HEK293T (cell line): ENCODE measurements around the gene ADGRG1.

ENCODE experiments used
- CTCF ChIA-PET: fragments of 350-600 bp; formaldehyde crosslinking; extraction: SDS; loops from one replicate; lab custom pipeline; 2021; ENCODE audit warnings: antibody characterized with exemption, inconsistent platforms; lab: Yijun Ruan, JAX
- POLR2A ChIA-PET: fragments of 350-600 bp; formaldehyde crosslinking; extraction: SDS; loops from one replicate; lab custom pipeline; 2020; ENCODE audit warnings: antibody characterized with exemption, inconsistent platforms; lab: Yijun Ruan, JAX
- DNase-seq: peaks from one replicate; pipeline ENCODE4 v3.0.0; 2012; ENCODE audit warnings: mixed read lengths; ENCODE audit errors: extremely low spot score
- ARNT ChIP-seq: fragments of 450-650 bp; IDR thresholded peaks from 2 replicates; pipeline ENCODE4 v1.6.1; 2017; ENCODE audit warnings: mild to moderate bottlenecking
- BHLHE40 ChIP-seq: fragments of 450-650 bp; IDR thresholded peaks from 2 replicates; pipeline ENCODE4 v1.6.1; 2016; ENCODE audit warnings: mild to moderate bottlenecking, moderate library complexity, borderline replicate concordance
- CTBP1 ChIP-seq: fragments of 450-650 bp; IDR thresholded peaks from 2 replicates; pipeline ENCODE4 v1.6.1; 2016; ENCODE audit warnings: borderline replicate concordance
- ELF4 ChIP-seq: fragments of 450-650 bp; IDR thresholded peaks from 2 replicates; pipeline ENCODE4 v1.6.1; 2017; ENCODE audit warnings: antibody characterized with exemption
- FOXA1 ChIP-seq: fragments of 450-650 bp; IDR thresholded peaks from 2 replicates; pipeline ENCODE4 v1.6.1; 2016; ENCODE audit warnings: mild to moderate bottlenecking
- FOXK2 ChIP-seq: fragments of 450-650 bp; IDR thresholded peaks from 2 replicates; pipeline ENCODE4 v1.6.1; 2016; ENCODE audit warnings: mild to moderate bottlenecking
- FOXM1 ChIP-seq: fragments of 450-650 bp; IDR thresholded peaks from 2 replicates; pipeline ENCODE4 v1.6.1; 2017; ENCODE audit warnings: mild to moderate bottlenecking, borderline replicate concordance
- HDGF ChIP-seq: fragments of 450-650 bp; IDR thresholded peaks from 2 replicates; pipeline ENCODE4 v1.6.1; 2017; ENCODE audit warnings: antibody characterized with exemption, borderline replicate concordance
- L3MBTL2 ChIP-seq: fragments of 450-650 bp; conservative IDR thresholded peaks from 2 replicates; pipeline ENCODE4 v1.6.1; 2016; ENCODE audit warnings: mild to moderate bottlenecking
- LEF1 ChIP-seq: fragments of 450-650 bp; IDR thresholded peaks from 2 replicates; pipeline ENCODE4 v1.6.1; 2017; ENCODE audit warnings: mild to moderate bottlenecking, borderline replicate concordance
- NFRKB ChIP-seq: fragments of 450-650 bp; IDR thresholded peaks from 2 replicates; pipeline ENCODE4 v1.6.1; 2016; ENCODE audit warnings: mild to moderate bottlenecking, moderate library complexity
- SP1 ChIP-seq: fragments of 450-650 bp; IDR thresholded peaks from 2 replicates; pipeline ENCODE4 v1.6.1; 2017
- SUZ12 ChIP-seq: fragments of 450-650 bp; IDR thresholded peaks from 2 replicates; pipeline ENCODE4 v1.6.1; 2016; ENCODE audit warnings: mild to moderate bottlenecking
- TARDBP ChIP-seq: fragments of 450-650 bp; IDR thresholded peaks from 2 replicates; pipeline ENCODE4 v1.6.1; 2016
- ZNF384 ChIP-seq: fragments of 450-650 bp; IDR thresholded peaks from 2 replicates; pipeline ENCODE4 v1.6.1; 2016
- TF ChIP-seq, protein P1 (sequence below): fragments of 450-650 bp; IDR thresholded peaks from 2 replicates; pipeline ENCODE4 v1.6.1; 2016

Gene ADGRG1

DNA sequence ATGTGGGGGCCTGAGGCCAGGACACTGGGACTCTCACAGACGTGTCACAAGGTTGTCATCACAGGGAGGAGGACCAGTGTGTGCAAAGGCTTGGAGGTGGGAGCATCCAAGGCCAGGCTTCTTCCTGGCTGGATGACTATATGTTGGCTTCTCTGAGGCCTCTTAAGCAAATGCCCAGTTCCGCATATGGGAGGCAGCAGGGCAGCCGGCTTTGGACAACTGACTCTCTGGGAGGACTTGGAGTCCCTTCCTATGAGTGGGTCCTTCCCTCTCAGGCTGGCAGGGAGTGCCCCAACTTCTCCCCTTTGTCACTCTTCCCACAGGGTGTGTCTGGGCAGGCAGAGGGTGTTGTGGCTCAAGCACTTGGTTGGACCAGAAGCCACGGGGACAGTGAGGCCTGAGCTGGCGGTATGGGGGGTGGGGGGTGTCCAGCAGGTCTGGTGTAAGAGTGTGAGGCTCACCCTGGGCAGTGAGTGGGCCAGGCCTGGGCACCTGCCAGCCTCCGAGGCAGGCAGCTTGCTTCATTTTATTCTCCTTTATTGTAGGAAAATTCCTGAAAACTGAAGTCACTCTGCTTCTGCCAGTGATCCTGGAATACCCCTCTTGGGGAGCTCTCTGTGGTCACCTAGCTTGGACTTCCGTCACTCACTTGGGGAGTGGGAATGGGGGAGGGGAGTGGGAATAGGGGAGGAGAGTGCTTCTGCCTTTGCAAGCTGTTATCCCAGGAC is 14.9 kb downstream of the ADGRG1 start:
- TF ChIP-seq FOXK2 (no peak), HDGF (no peak), SP1 (no peak), L3MBTL2 (no peak), ARNT (no peak), LEF1 (no peak), SUZ12 (no peak), ZNF384 (no peak), TARDBP (no peak), FOXM1 (no peak), CTBP1 (no peak)
- CTCF ChIA-PET, result no interaction called here
- no peak for DNase-seq
- POLR2A ChIA-PET, result no interaction called here

DNA sequence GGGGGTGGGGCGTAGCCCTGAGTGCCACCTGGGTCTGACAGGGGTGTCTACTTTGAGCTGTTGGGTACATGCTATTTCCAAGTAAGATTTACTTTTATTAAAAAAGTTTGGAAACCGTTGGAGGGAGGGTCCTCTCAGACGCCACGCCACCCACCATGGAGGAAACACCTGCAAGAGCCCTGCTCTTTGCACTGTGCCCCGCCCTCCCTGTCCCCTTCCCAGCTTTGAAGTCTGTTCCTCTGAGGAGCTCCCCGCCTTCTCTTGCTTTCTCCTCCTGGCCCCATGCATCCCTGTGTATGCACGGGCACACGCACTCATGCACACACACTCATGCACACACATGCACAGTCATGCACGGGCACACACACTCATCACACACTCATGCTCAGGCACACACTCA is 15.5 kb downstream of the ADGRG1 start:
- DNase-seq, result no peak
- CTCF ChIA-PET, result no interaction called here
- no peak for TF ChIP-seq HDGF
- no peak for TF ChIP-seq ZNF384
- TF ChIP-seq BHLHE40, result no peak
- TF ChIP-seq, protein P1, sequence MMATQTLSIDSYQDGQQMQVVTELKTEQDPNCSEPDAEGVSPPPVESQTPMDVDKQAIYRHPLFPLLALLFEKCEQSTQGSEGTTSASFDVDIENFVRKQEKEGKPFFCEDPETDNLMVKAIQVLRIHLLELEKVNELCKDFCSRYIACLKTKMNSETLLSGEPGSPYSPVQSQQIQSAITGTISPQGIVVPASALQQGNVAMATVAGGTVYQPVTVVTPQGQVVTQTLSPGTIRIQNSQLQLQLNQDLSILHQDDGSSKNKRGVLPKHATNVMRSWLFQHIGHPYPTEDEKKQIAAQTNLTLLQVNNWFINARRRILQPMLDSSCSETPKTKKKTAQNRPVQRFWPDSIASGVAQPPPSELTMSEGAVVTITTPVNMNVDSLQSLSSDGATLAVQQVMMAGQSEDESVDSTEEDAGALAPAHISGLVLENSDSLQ, result no peak
- TF ChIP-seq SUZ12, result no peak
- no peak for TF ChIP-seq ARNT
- TF ChIP-seq L3MBTL2, result no peak
- TF ChIP-seq SP1, result no peak
- TF ChIP-seq LEF1, result no peak
- TF ChIP-seq CTBP1, result no peak
- TF ChIP-seq ELF4, result no peak
- no peak for TF ChIP-seq FOXA1
- TF ChIP-seq FOXM1, result no peak
- no peak for TF ChIP-seq FOXK2
- no peak for TF ChIP-seq NFRKB
- TF ChIP-seq TARDBP, result no peak
- POLR2A ChIA-PET, result no interaction called here

DNA sequence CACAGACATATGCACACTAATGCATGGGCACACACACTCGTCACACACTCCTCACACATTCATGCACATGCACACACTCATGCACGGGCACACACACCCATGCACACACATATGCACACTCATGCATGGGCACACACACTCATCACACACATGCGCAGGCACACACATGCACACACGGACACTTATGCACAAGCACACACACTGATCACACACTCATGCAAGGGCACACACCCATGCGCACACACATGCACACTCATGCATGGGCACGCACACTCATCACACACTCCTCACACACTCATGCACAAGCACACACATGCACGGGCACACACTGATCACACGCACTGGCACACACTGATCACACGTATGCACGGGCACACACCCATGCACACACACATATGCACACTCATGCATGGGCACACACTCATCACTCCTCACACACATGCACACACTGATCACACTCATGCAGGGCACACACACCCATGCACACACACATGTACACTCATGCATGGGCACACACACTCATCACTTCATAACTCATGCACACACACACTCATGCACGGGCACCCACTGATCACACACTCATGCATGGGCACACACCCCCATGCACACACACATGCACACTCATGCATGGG is 16.1 kb downstream of the ADGRG1 start:
- DNase-seq, result no peak
- CTCF ChIA-PET, result no interaction called here
- TF ChIP-seq SP1, result no peak
- TF ChIP-seq L3MBTL2, result no peak
- TF ChIP-seq ARNT, result no peak
- TF ChIP-seq NFRKB, result no peak
- no peak for TF ChIP-seq HDGF
- no peak for TF ChIP-seq ZNF384
- TF ChIP-seq FOXA1, result no peak
- no peak for TF ChIP-seq ELF4
- TF ChIP-seq LEF1, result no peak
- POLR2A ChIA-PET, result no interaction called here

DNA sequence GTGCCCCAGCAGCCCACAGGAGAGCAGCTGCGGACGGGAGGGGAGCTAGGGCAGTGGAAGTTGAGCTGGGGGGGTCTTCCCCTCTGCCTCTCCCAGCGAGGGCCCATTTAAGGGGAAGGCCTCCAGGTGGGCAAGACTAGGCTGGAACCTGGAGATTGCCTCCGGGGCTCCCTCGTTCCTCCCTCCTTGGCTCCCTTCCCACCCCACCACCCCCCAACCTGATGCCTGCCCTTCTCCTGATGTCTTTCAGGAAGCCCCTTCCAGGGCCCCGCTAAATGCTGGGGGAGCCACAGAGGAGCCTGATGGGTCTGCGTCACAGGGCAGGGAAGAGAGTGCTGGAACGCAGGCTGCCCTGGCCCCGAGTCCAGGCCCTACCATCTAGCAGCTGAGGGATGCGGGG is 16.7 kb downstream of the ADGRG1 start:
- POLR2A ChIA-PET, result no interaction called here
- TF ChIP-seq SUZ12, result no peak
- TF ChIP-seq ELF4, result no peak
- TF ChIP-seq TARDBP, result no peak
- TF ChIP-seq CTBP1, result no peak
- TF ChIP-seq FOXM1, result no peak
- no peak for TF ChIP-seq BHLHE40
- TF ChIP-seq FOXK2, result no peak
- TF ChIP-seq NFRKB, result no peak
- TF ChIP-seq ZNF384, result no peak
- DNase-seq, result no peak
- CTCF ChIA-PET, result interaction anchor here (0.6 kb wide), 1 partner anchor 159 kb away, joined by 3 read pairs; no protein-coding TSS in a partner anchor

DNA sequence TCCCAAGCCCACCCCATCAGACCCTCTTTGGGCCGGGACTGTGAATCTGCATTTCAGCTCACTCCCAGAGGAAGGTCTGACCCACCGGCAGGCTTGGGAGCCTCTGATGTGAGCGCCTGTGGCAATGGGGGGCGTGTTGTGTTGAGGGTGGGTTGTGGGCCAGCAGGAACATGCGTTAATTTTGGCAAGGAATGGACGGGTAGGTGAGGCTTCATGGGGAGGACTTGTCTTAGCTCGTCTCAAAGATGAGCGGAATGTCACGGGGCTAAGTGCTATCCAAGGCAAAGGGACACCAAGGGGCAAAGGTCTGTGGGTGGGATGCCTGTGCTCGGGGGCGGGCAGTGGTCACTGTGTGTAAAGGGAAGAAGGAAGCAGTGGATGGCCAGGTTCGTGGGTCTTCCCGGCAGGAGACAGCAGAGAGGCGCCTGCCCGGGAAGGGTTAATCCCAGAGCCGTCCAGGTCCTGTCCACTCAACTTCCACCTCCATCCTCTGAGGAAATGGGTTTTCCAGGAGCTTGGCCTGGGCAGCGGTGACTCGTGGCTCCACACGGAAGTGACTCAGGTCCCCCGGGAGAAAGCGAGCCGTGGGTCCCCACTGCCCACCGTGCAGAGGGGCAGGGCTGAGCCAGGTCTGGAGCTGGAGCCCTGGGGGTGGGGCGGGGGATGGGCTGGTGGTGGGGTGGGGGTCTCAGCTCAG is 17.4 kb downstream of the ADGRG1 start:
- DNase-seq, result no peak
- CTCF ChIA-PET, result interaction anchor here (0.6 to 5.2 kb wide), 2 partner anchors 69 to 158 kb away, joined by 3 to 21 read pairs; no protein-coding TSS in a partner anchor
- POLR2A ChIA-PET, result no interaction called here

DNA sequence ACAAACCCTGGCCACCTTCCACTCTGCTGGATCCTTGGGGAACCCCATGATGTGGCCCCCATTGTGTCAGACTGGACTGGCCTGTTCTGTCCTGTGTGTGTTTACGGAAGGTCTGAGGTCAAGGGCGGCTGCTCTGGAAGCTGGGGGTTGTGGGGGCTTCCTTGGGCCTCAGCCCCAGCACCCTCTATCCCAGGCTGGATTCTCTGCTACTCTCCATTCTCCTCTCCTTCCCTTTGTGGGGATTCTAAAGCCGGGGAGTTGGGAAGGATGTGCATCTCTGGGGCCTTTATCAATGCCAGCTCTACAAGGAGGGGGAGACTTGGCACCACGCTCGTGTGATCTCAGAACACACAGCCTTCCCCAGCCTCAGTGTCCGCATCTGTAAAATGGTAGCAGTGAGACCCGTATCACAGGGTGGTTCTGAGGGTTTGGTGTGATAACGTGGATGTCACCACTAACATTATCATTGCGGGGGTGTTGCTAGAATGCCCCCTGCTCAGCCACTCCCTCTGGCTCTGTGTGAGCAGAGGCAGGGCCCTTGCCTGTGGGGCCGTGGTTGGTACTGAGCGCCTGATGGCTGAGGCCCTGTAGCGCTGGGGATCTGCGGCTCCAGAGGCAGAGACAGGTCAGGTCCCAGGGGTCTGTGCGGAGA is 18.1 kb downstream of the ADGRG1 start:
- no peak for TF ChIP-seq FOXM1
- no peak for TF ChIP-seq HDGF
- TF ChIP-seq SUZ12, result no peak
- no peak for TF ChIP-seq L3MBTL2
- no peak for TF ChIP-seq SP1
- no peak for TF ChIP-seq CTBP1
- no peak for TF ChIP-seq NFRKB
- TF ChIP-seq, protein P1, result no peak
- ChIA-PET CTCF (interaction anchor here (1.0 to 5.2 kb wide), 2 partner anchors 55 to 70 kb away, joined by 7 to 21 read pairs; no protein-coding TSS in a partner anchor), POLR2A (interaction anchor here (1.4 kb wide), 1 partner anchor 89 kb away, joined by 4 read pairs; the partner anchor contains the start of gene KATNB1)
- DNase-seq, result no peak

More for the DNA sequence above, 17.4 kb downstream of the ADGRG1 start:
- no peak for TF ChIP-seq ELF4
- no peak for TF ChIP-seq FOXM1
- no peak for TF ChIP-seq BHLHE40
- no peak for TF ChIP-seq FOXK2
